ENCODE data around the gene TDRD7.
A peak's percentile ranks its signal among the peaks of the same experiment; 100 is the strongest.

The TDRD7 gene

DNA sequence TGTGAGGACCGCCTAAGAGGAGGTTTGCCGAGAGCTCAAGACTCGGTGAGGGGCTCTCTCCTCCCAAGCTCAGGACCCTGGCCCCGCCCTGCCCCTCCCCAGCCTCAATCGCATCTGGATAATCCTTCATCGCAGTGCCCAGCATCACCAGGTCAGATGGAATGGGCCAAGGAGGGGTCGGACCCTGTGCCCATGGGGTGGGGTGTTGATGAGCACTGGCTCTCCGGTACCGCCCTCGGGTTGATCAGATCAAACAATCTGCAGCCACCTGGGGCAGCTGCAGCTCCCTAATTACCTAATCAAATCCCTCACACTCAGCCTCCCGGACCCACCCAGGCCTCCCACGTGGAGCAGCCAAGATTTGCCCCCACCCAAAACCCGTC, 24.4 kb upstream of the TDRD7 start:
- Histone ChIP-seq H3K9me3 (ENCODE audit: control extremely low read depth in 1 of 5, control insufficient read depth in 4 of 5, insufficient read depth in 2 of 5, low read depth in 1 of 5, low read length in 4 of 5) (no peaks in the 10 kb centered on the region), H3K36me3 (ENCODE audit: control insufficient read depth in 4 of 4, insufficient read depth in 4 of 4, low read length in 3 of 4) (no peaks in the 10 kb centered on the region), H3K4me1 (ENCODE audit: control extremely low read depth in 1 of 4, control insufficient read depth in 4 of 4, insufficient read depth in 4 of 4, low read length in 3 of 4) (peaks cover 0 to 9% (median 2%) of the 10 kb centered on the region in 4 experiments), H3K27ac (ENCODE audit: insufficient read depth in 1 of 2, low read depth in 1 of 2, low read length in 2 of 2, poor library complexity in 1 of 2, severe bottlenecking in 2 of 2) (no peak overlapping the region), H3K4me3 (ENCODE audit: control insufficient read depth in 1 of 7, extremely low read depth in 1 of 7, insufficient read depth in 4 of 7, low read depth in 2 of 7, low read length in 6 of 7) (peak overlapping the region in 1 of 7 experiments; percentile 44), H3K27me3 (replicated peaks in 2 of 5; ENCODE audit: control insufficient read depth in 4 of 5, insufficient read depth in 5 of 5, low read length in 4 of 5) (peaks cover 0 to 11% (median 0%) of the 10 kb centered on the region in 5 experiments)
- no peak for DNase-seq
- 63% methylated on average over 4 of the region's 13 CpGs for WGBS (ENCODE audit: insufficient coverage)
- CTCF ChIA-PET = interaction anchor here (0.7 to 4.8 kb wide), 16 partner anchors 9 to 536 kb away, joined by 3 to 31 read pairs (median 4); partner anchors contain the start of gene TDRD7
- POLR2A ChIA-PET = no interaction called here

DNA sequence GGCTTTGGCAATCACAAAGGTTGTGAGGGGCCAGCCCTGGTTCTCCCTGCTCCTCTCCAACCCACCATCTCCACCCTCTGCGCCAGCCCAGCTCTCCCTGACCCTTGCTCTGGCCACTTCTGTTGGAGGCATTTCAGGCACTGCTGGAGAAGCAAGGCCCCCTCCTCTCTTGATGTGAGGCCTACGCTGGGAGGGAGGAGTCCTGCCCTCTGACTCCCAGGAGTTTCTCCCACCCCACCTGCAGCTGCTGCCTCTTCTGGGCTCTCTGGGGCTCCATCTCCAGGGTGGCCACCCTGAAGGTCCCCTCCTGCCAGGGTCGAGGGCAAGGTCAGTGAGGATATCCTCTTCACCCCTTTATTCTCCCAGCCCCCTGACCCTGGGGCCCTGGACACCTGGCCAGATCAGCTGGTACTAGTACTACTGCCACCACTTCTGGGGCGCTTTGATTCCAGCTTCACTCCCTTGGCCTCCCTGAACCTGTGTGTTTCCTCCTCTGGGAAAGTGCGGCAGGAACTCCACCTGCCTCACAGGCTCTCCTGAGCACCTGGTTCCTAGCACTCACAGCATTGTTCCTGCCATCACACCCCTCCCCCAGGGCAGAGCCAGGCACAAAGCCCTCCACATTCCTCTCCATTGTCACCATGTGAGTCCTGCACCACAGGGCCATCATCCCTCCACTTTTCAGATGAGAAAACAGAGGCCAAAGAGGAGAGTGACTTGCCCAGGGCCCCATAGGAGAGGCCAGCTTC, 23.8 kb upstream of the TDRD7 start:
- H3K27me3 ChIP-seq (replicated peaks in 2 of 5; ENCODE audit: control insufficient read depth in 4 of 5, insufficient read depth in 5 of 5, low read length in 4 of 5) = peaks cover 0 to 11% (median 2%) of the 10 kb centered on the region in 5 experiments
- H3K4me1 ChIP-seq (ENCODE audit: control extremely low read depth in 1 of 4, control insufficient read depth in 4 of 4, insufficient read depth in 4 of 4, low read length in 3 of 4) = peaks cover 0 to 9% (median 2%) of the 10 kb centered on the region in 4 experiments
- POLR2A ChIA-PET = no interaction called here
- DNase-seq = no peak
- H3K9me3 ChIP-seq (ENCODE audit: control extremely low read depth in 1 of 5, control insufficient read depth in 4 of 5, insufficient read depth in 2 of 5, low read depth in 1 of 5, low read length in 4 of 5) = no peaks in the 10 kb centered on the region
- CTCF ChIA-PET = interaction anchor here (0.8 to 4.8 kb wide), 10 partner anchors 9 to 537 kb away, joined by 3 to 31 read pairs (median 4); partner anchors contain the start of gene TDRD7
- no peak overlapping the region for H3K4me3 ChIP-seq (ENCODE audit: control insufficient read depth in 1 of 7, extremely low read depth in 1 of 7, insufficient read depth in 4 of 7, low read depth in 2 of 7, low read length in 6 of 7)
- no peaks in the 10 kb centered on the region for H3K36me3 ChIP-seq (ENCODE audit: control insufficient read depth in 4 of 4, insufficient read depth in 4 of 4, low read length in 3 of 4)
- 88% methylated on average over 5 of the region's 5 CpGs for WGBS (ENCODE audit: insufficient coverage)
- no peak overlapping the region for H3K27ac ChIP-seq (ENCODE audit: insufficient read depth in 1 of 2, low read depth in 1 of 2, low read length in 2 of 2, poor library complexity in 1 of 2, severe bottlenecking in 2 of 2)

DNA sequence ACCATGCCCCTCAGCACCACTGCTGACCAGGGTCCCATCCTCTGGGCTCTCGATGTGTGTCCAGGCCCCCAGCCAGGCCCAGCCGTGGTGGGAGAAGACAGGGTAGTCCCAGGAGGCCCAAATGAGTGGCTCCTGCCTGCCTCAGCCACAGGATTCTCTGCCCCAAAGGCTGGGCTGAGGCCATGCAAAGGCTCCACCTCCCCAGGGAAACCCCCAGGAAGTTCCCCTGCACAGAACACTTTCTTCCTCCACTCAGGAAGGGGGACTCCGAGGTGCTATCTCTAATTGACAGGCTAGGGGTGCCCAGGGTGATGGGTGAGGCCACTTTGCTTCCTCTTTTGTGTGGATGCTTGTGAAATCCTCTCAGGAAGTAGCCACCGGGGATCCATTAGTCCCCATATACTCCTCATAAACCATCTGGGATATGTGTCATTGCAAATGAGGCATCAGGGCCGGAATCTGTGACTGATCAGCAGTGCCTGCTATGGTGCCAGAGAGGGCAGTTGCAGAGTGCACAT, 23.1 kb upstream of the TDRD7 start:
- Histone ChIP-seq H3K9me3 (ENCODE audit: control extremely low read depth in 1 of 5, control insufficient read depth in 4 of 5, insufficient read depth in 2 of 5, low read depth in 1 of 5, low read length in 4 of 5) (no peaks in the 10 kb centered on the region), H3K27me3 (replicated peaks in 2 of 5; ENCODE audit: control insufficient read depth in 4 of 5, insufficient read depth in 5 of 5, low read length in 4 of 5) (peaks cover 0 to 11% (median 3%) of the 10 kb centered on the region in 5 experiments), H3K27ac (ENCODE audit: insufficient read depth in 1 of 2, low read depth in 1 of 2, low read length in 2 of 2, poor library complexity in 1 of 2, severe bottlenecking in 2 of 2) (no peak overlapping the region), H3K36me3 (ENCODE audit: control insufficient read depth in 4 of 4, insufficient read depth in 4 of 4, low read length in 3 of 4) (no peaks in the 10 kb centered on the region), H3K4me3 (ENCODE audit: control insufficient read depth in 1 of 7, extremely low read depth in 1 of 7, insufficient read depth in 4 of 7, low read depth in 2 of 7, low read length in 6 of 7) (no peak overlapping the region), H3K4me1 (ENCODE audit: control extremely low read depth in 1 of 4, control insufficient read depth in 4 of 4, insufficient read depth in 4 of 4, low read length in 3 of 4) (peaks cover 0 to 9% (median 2%) of the 10 kb centered on the region in 4 experiments)
- ChIA-PET CTCF (interaction anchor here (1.5 to 4.8 kb wide), 3 partner anchors 9 to 531 kb away, joined by 4 to 31 read pairs (median 5); partner anchors contain the start of gene TDRD7), POLR2A (no interaction called here)
- DNase-seq = peak; percentile 22 to 82 (median 79)
- 56% methylated on average over 3 of the region's 5 CpGs for WGBS (ENCODE audit: insufficient coverage)

DNA sequence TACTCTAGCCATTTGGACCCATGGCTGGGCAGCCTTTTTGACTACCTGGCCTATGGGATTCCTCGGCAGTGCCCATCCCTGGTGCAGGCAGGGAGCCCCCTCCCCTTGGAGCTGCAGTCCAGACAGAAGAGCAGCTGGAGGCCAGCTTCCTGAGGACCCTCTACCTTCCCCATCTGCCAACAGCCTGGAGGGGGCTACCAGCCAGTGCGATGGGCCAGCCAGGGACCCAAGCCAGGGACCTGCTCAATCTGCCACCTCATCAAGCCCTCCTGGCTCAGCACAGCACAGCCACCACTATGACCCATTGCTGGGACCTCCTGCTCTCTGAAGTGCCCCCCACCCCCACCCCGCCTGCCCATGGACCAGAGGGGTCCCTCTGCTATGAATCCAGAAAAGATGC, 22.6 kb upstream of the TDRD7 start:
- POLR2A ChIA-PET = no interaction called here
- Histone ChIP-seq H3K36me3 (ENCODE audit: control insufficient read depth in 4 of 4, insufficient read depth in 4 of 4, low read length in 3 of 4) (no peaks in the 10 kb centered on the region), H3K27me3 (replicated peaks in 2 of 5; ENCODE audit: control insufficient read depth in 4 of 5, insufficient read depth in 5 of 5, low read length in 4 of 5) (peaks cover 0 to 11% (median 3%) of the 10 kb centered on the region in 5 experiments), H3K4me3 (ENCODE audit: control insufficient read depth in 1 of 7, extremely low read depth in 1 of 7, insufficient read depth in 4 of 7, low read depth in 2 of 7, low read length in 6 of 7) (no peak overlapping the region), H3K4me1 (ENCODE audit: control extremely low read depth in 1 of 4, control insufficient read depth in 4 of 4, insufficient read depth in 4 of 4, low read length in 3 of 4) (peaks cover 0 to 9% (median 2%) of the 10 kb centered on the region in 4 experiments), H3K9me3 (ENCODE audit: control extremely low read depth in 1 of 5, control insufficient read depth in 4 of 5, insufficient read depth in 2 of 5, low read depth in 1 of 5, low read length in 4 of 5) (no peaks in the 10 kb centered on the region), H3K27ac (ENCODE audit: insufficient read depth in 1 of 2, low read depth in 1 of 2, low read length in 2 of 2, poor library complexity in 1 of 2, severe bottlenecking in 2 of 2) (no peak overlapping the region)
- 100% methylated on average over 1 of the region's 3 CpGs for WGBS (ENCODE audit: insufficient coverage)
- CTCF ChIA-PET = no interaction called here
- no peak for DNase-seq

DNA sequence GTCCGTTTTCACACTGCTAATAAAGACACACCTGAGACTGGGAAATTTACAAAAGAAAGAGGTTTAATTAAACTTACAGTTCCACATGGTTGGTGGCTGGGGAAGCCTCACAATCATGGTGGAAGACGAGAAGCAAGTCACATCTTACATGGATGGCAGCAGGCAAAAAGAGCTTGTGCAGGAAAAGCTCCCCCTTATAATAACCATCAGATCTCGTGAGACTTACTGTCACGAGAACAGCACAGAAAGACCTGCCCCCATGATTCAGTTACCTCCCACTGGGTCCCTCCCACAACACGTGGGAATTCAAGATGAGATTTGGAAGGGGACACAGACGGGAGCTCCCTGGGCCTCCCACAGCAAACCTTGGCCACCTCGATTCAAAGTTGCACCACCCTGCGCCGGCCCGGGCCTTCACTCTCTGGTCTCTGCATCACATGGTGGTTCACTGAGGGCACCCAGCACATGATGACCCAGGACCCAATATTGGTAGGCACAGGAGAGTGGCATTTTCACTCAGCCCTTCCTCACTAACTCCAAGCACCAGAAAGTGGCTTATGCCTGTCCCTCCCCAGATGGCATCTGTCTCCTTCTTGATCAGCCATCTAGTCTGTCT, 21.0 kb upstream of the TDRD7 start:
- 88% methylated on average over 5 of the region's 10 CpGs for WGBS (ENCODE audit: insufficient coverage)
- no peaks in the 10 kb centered on the region for H3K9me3 ChIP-seq (ENCODE audit: control extremely low read depth in 1 of 5, control insufficient read depth in 4 of 5, insufficient read depth in 2 of 5, low read depth in 1 of 5, low read length in 4 of 5)
- H3K27me3 ChIP-seq (replicated peaks in 2 of 5; ENCODE audit: control insufficient read depth in 4 of 5, insufficient read depth in 5 of 5, low read length in 4 of 5) = peaks cover 0 to 9% (median 3%) of the 10 kb centered on the region in 5 experiments
- no peaks in the 10 kb centered on the region for H3K36me3 ChIP-seq (ENCODE audit: control insufficient read depth in 4 of 4, insufficient read depth in 4 of 4, low read length in 3 of 4)
- ChIA-PET POLR2A (no interaction called here), CTCF (no interaction called here)
- no peak overlapping the region for H3K27ac ChIP-seq (ENCODE audit: insufficient read depth in 1 of 2, low read depth in 1 of 2, low read length in 2 of 2, poor library complexity in 1 of 2, severe bottlenecking in 2 of 2)
- peaks cover 0 to 9% (median 2%) of the 10 kb centered on the region in 4 experiments for H3K4me1 ChIP-seq (ENCODE audit: control extremely low read depth in 1 of 4, control insufficient read depth in 4 of 4, insufficient read depth in 4 of 4, low read length in 3 of 4)
- no peak for DNase-seq
- H3K4me3 ChIP-seq (ENCODE audit: control insufficient read depth in 1 of 7, extremely low read depth in 1 of 7, insufficient read depth in 4 of 7, low read depth in 2 of 7, low read length in 6 of 7) = no peak overlapping the region

DNA sequence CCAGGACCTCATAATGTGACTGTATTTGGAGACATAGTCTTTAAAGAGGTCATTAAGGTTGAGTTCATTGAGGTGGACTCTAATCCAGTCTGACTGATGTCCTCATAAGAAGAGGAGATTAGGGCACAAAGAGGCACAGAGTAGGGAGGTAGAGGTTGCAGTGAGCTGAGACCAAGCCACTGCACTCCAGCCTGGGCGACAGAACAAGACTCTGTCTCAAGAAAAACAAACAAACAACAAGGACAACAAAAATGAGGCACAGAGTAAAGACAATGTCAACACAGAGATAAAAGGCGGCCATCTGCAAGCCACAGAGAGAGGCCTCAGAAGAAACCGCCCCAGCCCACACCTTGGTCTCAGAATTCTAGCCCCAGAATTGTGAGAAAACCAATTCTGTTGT, 17.0 kb upstream of the TDRD7 start:
- Histone ChIP-seq H3K36me3 (ENCODE audit: control insufficient read depth in 4 of 4, insufficient read depth in 4 of 4, low read length in 3 of 4) (no peaks in the 10 kb centered on the region), H3K4me3 (ENCODE audit: control insufficient read depth in 1 of 7, extremely low read depth in 1 of 7, insufficient read depth in 4 of 7, low read depth in 2 of 7, low read length in 6 of 7) (no peak overlapping the region), H3K9me3 (ENCODE audit: control extremely low read depth in 1 of 5, control insufficient read depth in 4 of 5, insufficient read depth in 2 of 5, low read depth in 1 of 5, low read length in 4 of 5) (no peaks in the 10 kb centered on the region), H3K4me1 (ENCODE audit: control extremely low read depth in 1 of 4, control insufficient read depth in 4 of 4, insufficient read depth in 4 of 4, low read length in 3 of 4) (no peaks in the 10 kb centered on the region), H3K27me3 (replicated peaks in 2 of 5; ENCODE audit: control insufficient read depth in 4 of 5, insufficient read depth in 5 of 5, low read length in 4 of 5) (peaks cover 0 to 3% (median 0%) of the 10 kb centered on the region in 5 experiments), H3K27ac (ENCODE audit: insufficient read depth in 1 of 2, low read depth in 1 of 2, low read length in 2 of 2, poor library complexity in 1 of 2, severe bottlenecking in 2 of 2) (no peak overlapping the region)
- ChIA-PET POLR2A (no interaction called here), CTCF (no interaction called here)
- no peak for DNase-seq
- 96% methylated on average over 3 of the region's 3 CpGs for WGBS (ENCODE audit: insufficient coverage)

DNA sequence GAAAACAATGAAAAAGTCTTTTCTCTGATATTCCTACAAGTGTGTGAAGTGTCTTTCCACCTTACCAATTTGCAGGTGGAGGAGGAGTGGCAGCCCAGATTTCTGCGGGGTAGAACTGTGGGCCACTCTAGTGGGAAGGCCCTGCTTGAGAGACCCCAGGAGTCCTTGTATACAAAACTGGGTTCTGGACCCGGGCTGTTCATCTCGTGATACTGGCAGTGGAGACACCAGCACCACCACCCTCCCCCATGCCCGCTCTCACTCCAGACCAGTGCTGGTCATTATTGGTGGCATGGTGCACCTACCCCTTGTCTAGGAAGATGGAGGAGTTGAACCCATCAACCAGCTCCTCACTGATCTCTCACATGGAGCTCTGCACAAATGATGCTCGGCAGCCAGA, 16.2 kb upstream of the TDRD7 start:
- WGBS (ENCODE audit: insufficient coverage) = 100% methylated on average over 3 of the region's 5 CpGs
- ChIA-PET CTCF (interaction anchor here (0.7 to 4.1 kb wide), 3 partner anchors 9 to 538 kb away, joined by 3 to 31 read pairs (median 5); no protein-coding TSS in a partner anchor), POLR2A (no interaction called here)
- Histone ChIP-seq H3K27me3 (replicated peaks in 2 of 5; ENCODE audit: control insufficient read depth in 4 of 5, insufficient read depth in 5 of 5, low read length in 4 of 5) (peaks cover 0 to 3% (median 0%) of the 10 kb centered on the region in 5 experiments), H3K9me3 (ENCODE audit: control extremely low read depth in 1 of 5, control insufficient read depth in 4 of 5, insufficient read depth in 2 of 5, low read depth in 1 of 5, low read length in 4 of 5) (no peaks in the 10 kb centered on the region), H3K4me3 (ENCODE audit: control insufficient read depth in 1 of 7, extremely low read depth in 1 of 7, insufficient read depth in 4 of 7, low read depth in 2 of 7, low read length in 6 of 7) (no peak overlapping the region), H3K27ac (ENCODE audit: insufficient read depth in 1 of 2, low read depth in 1 of 2, low read length in 2 of 2, poor library complexity in 1 of 2, severe bottlenecking in 2 of 2) (no peak overlapping the region), H3K36me3 (ENCODE audit: control insufficient read depth in 4 of 4, insufficient read depth in 4 of 4, low read length in 3 of 4) (no peaks in the 10 kb centered on the region), H3K4me1 (ENCODE audit: control extremely low read depth in 1 of 4, control insufficient read depth in 4 of 4, insufficient read depth in 4 of 4, low read length in 3 of 4) (no peaks in the 10 kb centered on the region)
- no peak for DNase-seq
